GM12878 (cell line): ENCODE results near the gene ITPR3. TPM values are rescaled to one million over a fixed set of nuclear protein-coding genes. Genes with fewer than 3 reads are reported as not detected.
A peak's percentile ranks its signal among the peaks of the same experiment; 100 is the strongest.

Experiments
- ATAC-seq: fragments of 200-7000 bp; cut with Tn5 transposase; 3 replicates; pipeline ENCODE4 v1.9.1; 2020; ENCODE audit warnings: mild to moderate bottlenecking, moderate library complexity
- BruUV-seq: library from RNA; stranded (reverse); fragments of 400-500 nt; replicated peaks from 2 replicates; lab custom pipeline; 2021; lab: Mats Ljungman, UMichigan
- CTCF ChIA-PET: fragments of 300-600 bp; sonication (Branson Sonifier 250); formaldehyde crosslinking; extraction: SDS; loops from one replicate; lab custom pipeline; 2021; ENCODE audit warnings: inconsistent platforms; lab: Yijun Ruan, JAX
- POLR2A ChIA-PET: fragments of 350-600 bp; formaldehyde crosslinking; extraction: SDS; loops from one replicate; lab custom pipeline; 2021; ENCODE audit warnings: inconsistent platforms; lab: Charles Lee
- RAD21 ChIA-PET: fragments of 300-600 bp; sonication (Branson Sonifier 250); formaldehyde crosslinking; loops from one replicate; lab custom pipeline; 2023; ENCODE audit warnings: antibody characterized with exemption; ENCODE audit not compliant: unreplicated experiment; lab: Charles Lee
- SMC1A ChIA-PET: fragments of 300-600 bp; sonication (Branson Sonifier 250); formaldehyde crosslinking; loops from one replicate; lab custom pipeline; 2023; ENCODE audit not compliant: unreplicated experiment, uncharacterized antibody; lab: Charles Lee
- DNase-seq: peaks from one replicate; pipeline ENCODE4 v3.0.0-alpha.2; 2011; ENCODE audit warnings: low read depth, low spot score
- FAIRE-seq: peaks from 3 replicates; lab custom pipeline; 2011; peaks lifted over from hg19 to GRCh38; lab: Jason Lieb, UNC
- H2AFZ ChIP-seq: 2 replicates; pipeline ENCODE4 v1.6.0; 2011; ENCODE audit warnings: low read depth, low read length, control low read depth; ENCODE audit not compliant: control insufficient read depth
- H3K27ac ChIP-seq: 2 replicates; pipeline ENCODE4 v1.5.1; 2011; ENCODE audit warnings: control low read depth; ENCODE audit not compliant: control insufficient read depth, insufficient read depth
- H3K27me3 ChIP-seq, 2 experiments: replicated peaks in 1 of 2; 2 replicates each; pipeline versions ENCODE4 v1.6.0 to v1.6.1; 2011; ENCODE audit warnings: low read length in 1 of 2; ENCODE audit not compliant: control insufficient read depth in 2 of 2, insufficient read depth in 2 of 2
- H3K36me3 ChIP-seq, 2 experiments: 2 replicates each; pipeline ENCODE4 v1.5.1; 2011; ENCODE audit warnings: low read length in 1 of 2; ENCODE audit not compliant: control insufficient read depth in 2 of 2, insufficient read depth in 2 of 2
- H3K4me1 ChIP-seq: 2 replicates; pipeline ENCODE4 v1.6.1; 2011; ENCODE audit warnings: mild to moderate bottlenecking, low read length, moderate library complexity, mixed read lengths; ENCODE audit not compliant: control insufficient read depth, insufficient read depth
- H3K4me2 ChIP-seq: 2 replicates; pipeline ENCODE4 v1.6.0; 2011; ENCODE audit warnings: control low read depth; ENCODE audit not compliant: control insufficient read depth, insufficient read depth
- H3K4me3 ChIP-seq: fragments of 200-600 bp; sonication (generic); 2 replicates; pipeline ENCODE4 v1.5.1; 2016
- H3K79me2 ChIP-seq: 2 replicates; pipeline ENCODE4 v1.6.0; 2011; ENCODE audit warnings: low read length; ENCODE audit not compliant: control insufficient read depth, insufficient read depth
- H3K9ac ChIP-seq: 2 replicates; pipeline ENCODE4 v1.8.0; 2011; ENCODE audit warnings: low read length, control low read depth, mixed read lengths; ENCODE audit not compliant: control insufficient read depth, insufficient read depth
- H3K9me3 ChIP-seq: replicated peaks from 3 replicates; pipeline ENCODE4 v1.5.1; 2011; ENCODE audit warnings: mild to moderate bottlenecking, low read length; ENCODE audit not compliant: control insufficient read depth, insufficient read depth
- H4K20me1 ChIP-seq: 2 replicates; pipeline ENCODE4 v1.6.0; 2011; ENCODE audit not compliant: control insufficient read depth, insufficient read depth
- ATF7 ChIP-seq: fragments of 450-650 bp; IDR thresholded peaks from 2 replicates; pipeline ENCODE4 v1.6.1; 2016; ENCODE audit warnings: low read depth, mild to moderate bottlenecking
- CBX3 ChIP-seq: fragments of 200-600 bp; sonication (generic); IDR thresholded peaks from 2 replicates; pipeline ENCODE4 v1.6.1; 2016; ENCODE audit warnings: low read depth, borderline replicate concordance
- EZH2 ChIP-seq: IDR thresholded peaks from 2 replicates; pipeline ENCODE4 v1.6.1; 2012; ENCODE audit warnings: low read depth, mild to moderate bottlenecking, control low read depth, inconsistent platforms, low read length, borderline replicate concordance; ENCODE audit not compliant: control insufficient read depth
- FOS ChIP-seq: IDR thresholded peaks from 3 replicates; pipeline ENCODE4 v1.6.1; 2011; ENCODE audit warnings: borderline replicate concordance; ENCODE audit not compliant: insufficient read length; ENCODE audit errors: extremely low read depth
- FOXK2 ChIP-seq: fragments of 450-650 bp; IDR thresholded peaks from 2 replicates; pipeline ENCODE4 v1.6.1; 2017; ENCODE audit warnings: mild to moderate bottlenecking, moderate library complexity
- FOXM1 ChIP-seq: IDR thresholded peaks from 2 replicates; pipeline ENCODE4 v1.6.1; 2012; ENCODE audit warnings: low read depth, mild to moderate bottlenecking, inconsistent platforms, low read length, moderate library complexity
- MLLT1 ChIP-seq: fragments of 450-650 bp; IDR thresholded peaks from 2 replicates; pipeline ENCODE4 v1.6.1; 2016; ENCODE audit warnings: mild to moderate bottlenecking
- NFXL1 ChIP-seq: fragments of 450-650 bp; IDR thresholded peaks from 2 replicates; pipeline ENCODE4 v1.6.1; 2017; ENCODE audit warnings: antibody characterized with exemption, mild to moderate bottlenecking, borderline replicate concordance
- POLR2A ChIP-seq: IDR thresholded peaks from 2 replicates; pipeline ENCODE4 v1.6.1; 2011; ENCODE audit warnings: low read depth, mild to moderate bottlenecking, low read length
- PRDM15 ChIP-seq: fragments of 450-650 bp; formaldehyde crosslinking; IDR thresholded peaks from 2 replicates; pipeline ENCODE4 v1.4.0; 2020; ENCODE audit warnings: mild to moderate bottlenecking, moderate library complexity
- SMARCA5 ChIP-seq: fragments of 450-650 bp; IDR thresholded peaks from 2 replicates; pipeline ENCODE4 v1.6.1; 2017; ENCODE audit warnings: mild to moderate bottlenecking
- STAT3 ChIP-seq: IDR thresholded peaks from 2 replicates; pipeline ENCODE4 v1.6.1; 2011; ENCODE audit warnings: low read depth, low read length, improper control_type of control experiment
- TCF3 ChIP-seq: IDR thresholded peaks from 2 replicates; pipeline ENCODE4 v1.6.1; 2012; ENCODE audit warnings: low read depth, mild to moderate bottlenecking, low read length, borderline replicate concordance; ENCODE audit not compliant: insufficient read depth
- TCF7 ChIP-seq: IDR thresholded peaks from 2 replicates; pipeline ENCODE4 v1.6.1; 2014; ENCODE audit warnings: antibody characterized with exemption, borderline replicate concordance
- ZNF622 ChIP-seq: fragments of 450-650 bp; IDR thresholded peaks from 2 replicates; pipeline ENCODE4 v1.6.1; 2017; ENCODE audit warnings: mild to moderate bottlenecking, inconsistent platforms
- WGBS: methylation state at CpG from one replicate; pipeline ENCODE4 v1.1.6; 2016; ENCODE audit warnings: low lambda C conversion rate; ENCODE audit not compliant: insufficient replicate concordance, insufficient coverage; ENCODE audit errors: missing lambda C conversion rate; 5-methylcytosine and 5-hydroxymethylcytosine counted together
- in situ Hi-C: fragments of 300-500 bp; cut with MboI; formaldehyde crosslinking; loops from 9 replicates; pipeline ENCODE4 v1.14.3; 2018; ENCODE audit warnings: mixed read lengths
- intact Hi-C: fragments of 100-400 bp; cut with micrococcal nuclease; formaldehyde crosslinking; loops from one replicate; pipeline ENCODE4 v1.14.2; 2022; ENCODE audit not compliant: unreplicated experiment
- polyA plus RNA-seq, 11 experiments: library from polyadenylated mRNA; depleted of rRNA in 4 of 11; unstranded in 6 of 11; stranded (reverse) in 5 of 11; fragments of >200 nt; fragmentation: Nextera tagmentation in 4 of 11; fragmentation: Illumina TruSeq in 1 of 11; extraction: Ambion mirVana in 4 of 11; extraction: Trizol in 1 of 11; gene quantifications; 1 replicate in 1 of 11; 2 replicates in 10 of 11; pipeline versions ENCODE4 v1.2.1 to v1.2.3, GENCODE V29; 2011 to 2016; ENCODE audit warnings: inconsistent platforms in 2 of 11, missing spikeins in 2 of 11, low read depth in 1 of 11
- total RNA-seq, 4 experiments: library from RNA; depleted of rRNA in 3 of 4; stranded (reverse); fragments of >200 nt in 3 of 4; fragmentation: Illumina TruSeq in 1 of 4; extraction: Trizol in 1 of 4; gene quantifications; 2 replicates each; pipeline versions ENCODE4 v1.2.1 to v1.2.3, GENCODE V29; 2013 to 2021
- TF ChIP-seq, protein P1 (sequence below): IDR thresholded peaks from 2 replicates; pipeline ENCODE4 v1.6.1; 2011; ENCODE audit warnings: borderline replicate concordance, low read depth, mild to moderate bottlenecking, moderate library complexity, low read length; ENCODE audit not compliant: insufficient read depth, poor library complexity, severe bottlenecking
- TF ChIP-seq, protein P2 (sequence below): fragments of 450-650 bp; IDR thresholded peaks from 2 replicates; pipeline ENCODE4 v1.6.1; 2014; ENCODE audit warnings: mild to moderate bottlenecking

Gene ITPR3
- total and polyA plus RNA-seq, 10 of the 15 experiments (the other 5 are each of a cell fraction or from before 2014, with no cell fraction given) = 0.32 to 34.0 (median 11.9) TPM

DNA sequence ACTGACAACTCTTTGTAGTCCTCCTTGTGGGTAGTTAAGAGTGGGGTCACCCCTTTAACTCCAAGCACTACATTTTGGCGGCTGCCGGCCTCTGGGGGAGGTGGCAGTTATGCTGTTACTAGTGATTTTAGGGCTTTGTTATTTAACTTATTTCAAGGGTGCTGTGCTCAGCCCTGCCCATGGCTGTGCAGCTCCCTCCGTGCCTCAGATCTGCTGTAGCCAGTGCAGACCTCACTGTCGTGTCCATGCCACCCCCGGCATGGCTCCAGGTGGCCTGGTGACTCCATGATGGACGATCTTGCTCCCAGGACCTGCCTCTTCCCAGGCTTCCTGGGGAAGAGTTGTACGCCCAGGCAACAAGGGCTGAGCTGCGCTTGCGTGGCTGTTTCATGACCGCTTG lies 75.0 kb downstream of the ITPR3 start:
- POLR2A ChIA-PET = no interaction called here
- FAIRE-seq (no peak), DNase-seq (no peak)
- Histone ChIP-seq H3K27ac (0 out of 2 replicates have a peak overlapping the region, but pooled peaks have one; percentile 76), H4K20me1 (no peaks in the 10 kb centered on the region), H3K4me1 (peaks cover 35% of the 10 kb centered on the region), H3K9me3 (no peaks in the 10 kb centered on the region), H3K79me2 (no peaks in the 10 kb centered on the region), H3K9ac (peak overlapping the region; percentile 7; the same call in 1 of the 2 replicates)
- CTCF ChIA-PET = interaction anchor here (2.4 kb wide), 1 partner anchor 106 kb away, joined by 6 read pairs; no protein-coding TSS in a partner anchor
- no TSS peak for BruUV-seq
- SMC1A ChIA-PET = interaction anchor here (1.1 kb wide), 1 partner anchor 106 kb away, joined by 3 read pairs; no protein-coding TSS in a partner anchor
- TF ChIP-seq TCF3 (no peak), EZH2 (no peak), TCF7 (no peak), NFXL1 (no peak), STAT3 (no peak), FOXM1 (no peak), MLLT1 (no peak), FOXK2 (no peak), SMARCA5 (no peak), FOS (no peak), CBX3 (no peak), POLR2A (no peak), PRDM15 (CRISPR knock-in tag) (no peak), ZNF622 (no peak), ATF7 (no peak)
- TF ChIP-seq, protein P1, sequence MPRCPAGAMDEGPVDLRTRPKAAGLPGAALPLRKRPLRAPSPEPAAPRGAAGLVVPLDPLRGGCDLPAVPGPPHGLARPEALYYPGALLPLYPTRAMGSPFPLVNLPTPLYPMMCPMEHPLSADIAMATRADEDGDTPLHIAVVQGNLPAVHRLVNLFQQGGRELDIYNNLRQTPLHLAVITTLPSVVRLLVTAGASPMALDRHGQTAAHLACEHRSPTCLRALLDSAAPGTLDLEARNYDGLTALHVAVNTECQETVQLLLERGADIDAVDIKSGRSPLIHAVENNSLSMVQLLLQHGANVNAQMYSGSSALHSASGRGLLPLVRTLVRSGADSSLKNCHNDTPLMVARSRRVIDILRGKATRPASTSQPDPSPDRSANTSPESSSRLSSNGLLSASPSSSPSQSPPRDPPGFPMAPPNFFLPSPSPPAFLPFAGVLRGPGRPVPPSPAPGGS = no peak
- TF ChIP-seq, protein P2, sequence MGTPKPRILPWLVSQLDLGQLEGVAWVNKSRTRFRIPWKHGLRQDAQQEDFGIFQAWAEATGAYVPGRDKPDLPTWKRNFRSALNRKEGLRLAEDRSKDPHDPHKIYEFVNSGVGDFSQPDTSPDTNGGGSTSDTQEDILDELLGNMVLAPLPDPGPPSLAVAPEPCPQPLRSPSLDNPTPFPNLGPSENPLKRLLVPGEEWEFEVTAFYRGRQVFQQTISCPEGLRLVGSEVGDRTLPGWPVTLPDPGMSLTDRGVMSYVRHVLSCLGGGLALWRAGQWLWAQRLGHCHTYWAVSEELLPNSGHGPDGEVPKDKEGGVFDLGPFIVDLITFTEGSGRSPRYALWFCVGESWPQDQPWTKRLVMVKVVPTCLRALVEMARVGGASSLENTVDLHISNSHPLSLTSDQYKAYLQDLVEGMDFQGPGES = no peak
- TF ChIP-seq, all 136 proteins: peak for 0
- peaks cover 28 to 36% of the 10 kb centered on the region in 2 experiments for H3K36me3 ChIP-seq
- H3K27me3 ChIP-seq = no peaks in the 10 kb centered on the region
- ATAC-seq = no peak
- H3K4me2 ChIP-seq = no peak overlapping the region
- intact Hi-C loops = no loop called here
- WGBS = 56% methylated on average over 10 of the region's 10 CpGs
- H2AFZ ChIP-seq = no peak overlapping the region
- RAD21 ChIA-PET = no interaction called here
- in situ Hi-C loops = no loop called here
- H3K4me3 ChIP-seq = no peak overlapping the region
